GM12878 (cell line): ENCODE results near the gene NAA35. TPM values are rescaled to one million over a fixed set of nuclear protein-coding genes. Genes with fewer than 3 reads are reported as not detected.

Source experiments
- ATAC-seq: fragments of 200-7000 bp; cut with Tn5 transposase; 3 replicates; pipeline ENCODE4 v1.9.1; 2020; ENCODE audit warnings: mild to moderate bottlenecking, moderate library complexity
- BruUV-seq: library from RNA; stranded (reverse); fragments of 400-500 nt; replicated peaks from 2 replicates; lab custom pipeline; 2021; lab: Mats Ljungman, UMichigan
- CTCF ChIA-PET: fragments of 300-600 bp; sonication (Branson Sonifier 250); formaldehyde crosslinking; extraction: SDS; loops from one replicate; lab custom pipeline; 2021; ENCODE audit warnings: inconsistent platforms; lab: Yijun Ruan, JAX
- POLR2A ChIA-PET: fragments of 350-600 bp; formaldehyde crosslinking; extraction: SDS; loops from one replicate; lab custom pipeline; 2021; ENCODE audit warnings: inconsistent platforms; lab: Charles Lee
- RAD21 ChIA-PET: fragments of 300-600 bp; sonication (Branson Sonifier 250); formaldehyde crosslinking; loops from one replicate; lab custom pipeline; 2023; ENCODE audit warnings: antibody characterized with exemption; ENCODE audit not compliant: unreplicated experiment; lab: Charles Lee
- SMC1A ChIA-PET: fragments of 300-600 bp; sonication (Branson Sonifier 250); formaldehyde crosslinking; loops from one replicate; lab custom pipeline; 2023; ENCODE audit not compliant: unreplicated experiment, uncharacterized antibody; lab: Charles Lee
- DNase-seq: peaks from one replicate; pipeline ENCODE4 v3.0.0-alpha.2; 2011; ENCODE audit warnings: low read depth, low spot score
- FAIRE-seq: peaks from 3 replicates; lab custom pipeline; 2011; peaks lifted over from hg19 to GRCh38; lab: Jason Lieb, UNC
- H2AFZ ChIP-seq: 2 replicates; pipeline ENCODE4 v1.6.0; 2011; ENCODE audit warnings: low read depth, low read length, control low read depth; ENCODE audit not compliant: control insufficient read depth
- H3K27ac ChIP-seq: 2 replicates; pipeline ENCODE4 v1.5.1; 2011; ENCODE audit warnings: control low read depth; ENCODE audit not compliant: control insufficient read depth, insufficient read depth
- H3K27me3 ChIP-seq, 2 experiments: replicated peaks in 1 of 2; 2 replicates each; pipeline versions ENCODE4 v1.6.0 to v1.6.1; 2011; ENCODE audit warnings: low read length in 1 of 2; ENCODE audit not compliant: control insufficient read depth in 2 of 2, insufficient read depth in 2 of 2
- H3K36me3 ChIP-seq, 2 experiments: 2 replicates each; pipeline ENCODE4 v1.5.1; 2011; ENCODE audit warnings: low read length in 1 of 2; ENCODE audit not compliant: control insufficient read depth in 2 of 2, insufficient read depth in 2 of 2
- H3K4me1 ChIP-seq: 2 replicates; pipeline ENCODE4 v1.6.1; 2011; ENCODE audit warnings: mild to moderate bottlenecking, low read length, moderate library complexity, mixed read lengths; ENCODE audit not compliant: control insufficient read depth, insufficient read depth
- H3K4me2 ChIP-seq: 2 replicates; pipeline ENCODE4 v1.6.0; 2011; ENCODE audit warnings: control low read depth; ENCODE audit not compliant: control insufficient read depth, insufficient read depth
- H3K4me3 ChIP-seq: fragments of 200-600 bp; sonication (generic); 2 replicates; pipeline ENCODE4 v1.5.1; 2016
- H3K79me2 ChIP-seq: 2 replicates; pipeline ENCODE4 v1.6.0; 2011; ENCODE audit warnings: low read length; ENCODE audit not compliant: control insufficient read depth, insufficient read depth
- H3K9ac ChIP-seq: 2 replicates; pipeline ENCODE4 v1.8.0; 2011; ENCODE audit warnings: low read length, control low read depth, mixed read lengths; ENCODE audit not compliant: control insufficient read depth, insufficient read depth
- H3K9me3 ChIP-seq: replicated peaks from 3 replicates; pipeline ENCODE4 v1.5.1; 2011; ENCODE audit warnings: mild to moderate bottlenecking, low read length; ENCODE audit not compliant: control insufficient read depth, insufficient read depth
- H4K20me1 ChIP-seq: 2 replicates; pipeline ENCODE4 v1.6.0; 2011; ENCODE audit not compliant: control insufficient read depth, insufficient read depth
- ASH2L ChIP-seq: fragments of 300-600, 200-600 bp; sonication (generic); IDR thresholded peaks from 2 replicates; pipeline ENCODE4 v1.6.1; 2017; ENCODE audit warnings: low read depth, mild to moderate bottlenecking, borderline replicate concordance
- MXI1 ChIP-seq: fragments of 150-350 bp; IDR thresholded peaks from 2 replicates; pipeline ENCODE4 v1.6.1; 2011; ENCODE audit warnings: low read depth, mild to moderate bottlenecking, inconsistent platforms, low read length, improper control_type of control experiment
- PML ChIP-seq: IDR thresholded peaks from 2 replicates; pipeline ENCODE4 v1.6.1; 2012; ENCODE audit warnings: low read length, inconsistent platforms
- RAD51 ChIP-seq: fragments of 450-650 bp; IDR thresholded peaks from 2 replicates; pipeline ENCODE4 v1.6.1; 2016; ENCODE audit warnings: moderate library complexity, mild to moderate bottlenecking, inconsistent platforms
- SPI1 ChIP-seq: IDR thresholded peaks from 2 replicates; pipeline ENCODE4 v1.6.1; 2011; ENCODE audit warnings: low read depth, mild to moderate bottlenecking, low read length, moderate library complexity, borderline replicate concordance; ENCODE audit not compliant: insufficient read depth
- TBL1XR1 ChIP-seq: IDR thresholded peaks from 2 replicates; pipeline ENCODE4 v1.6.1; 2012; ENCODE audit warnings: low read depth, low read length, improper control_type of control experiment
- TCF3 ChIP-seq: IDR thresholded peaks from 2 replicates; pipeline ENCODE4 v1.6.1; 2012; ENCODE audit warnings: low read depth, mild to moderate bottlenecking, low read length, borderline replicate concordance; ENCODE audit not compliant: insufficient read depth
- WRNIP1 ChIP-seq: IDR thresholded peaks from 2 replicates; pipeline ENCODE4 v1.6.1; 2011; ENCODE audit warnings: low read depth, low read length, improper control_type of control experiment, borderline replicate concordance
- ZBED1 ChIP-seq: IDR thresholded peaks from 2 replicates; pipeline ENCODE4 v1.6.1; 2016; ENCODE audit warnings: borderline replicate concordance
- WGBS: methylation state at CpG from one replicate; pipeline ENCODE4 v1.1.6; 2016; ENCODE audit warnings: low lambda C conversion rate; ENCODE audit not compliant: insufficient replicate concordance, insufficient coverage; ENCODE audit errors: missing lambda C conversion rate; 5-methylcytosine and 5-hydroxymethylcytosine counted together
- in situ Hi-C: fragments of 300-500 bp; cut with MboI; formaldehyde crosslinking; loops from 9 replicates; pipeline ENCODE4 v1.14.3; 2018; ENCODE audit warnings: mixed read lengths
- intact Hi-C: fragments of 100-400 bp; cut with micrococcal nuclease; formaldehyde crosslinking; loops from one replicate; pipeline ENCODE4 v1.14.2; 2022; ENCODE audit not compliant: unreplicated experiment
- polyA plus RNA-seq, 11 experiments: library from polyadenylated mRNA; depleted of rRNA in 4 of 11; unstranded in 6 of 11; stranded (reverse) in 5 of 11; fragments of >200 nt; fragmentation: Nextera tagmentation in 4 of 11; fragmentation: Illumina TruSeq in 1 of 11; extraction: Ambion mirVana in 4 of 11; extraction: Trizol in 1 of 11; gene quantifications; 1 replicate in 1 of 11; 2 replicates in 10 of 11; pipeline versions ENCODE4 v1.2.1 to v1.2.3, GENCODE V29; 2011 to 2016; ENCODE audit warnings: inconsistent platforms in 2 of 11, missing spikeins in 2 of 11, low read depth in 1 of 11
- total RNA-seq, 4 experiments: library from RNA; depleted of rRNA in 3 of 4; stranded (reverse); fragments of >200 nt in 3 of 4; fragmentation: Illumina TruSeq in 1 of 4; extraction: Trizol in 1 of 4; gene quantifications; 2 replicates each; pipeline versions ENCODE4 v1.2.1 to v1.2.3, GENCODE V29; 2013 to 2021
- TF ChIP-seq, protein P1 (sequence below), 3 experiments: IDR thresholded peaks in 2 of 3; conservative IDR thresholded peaks in 1 of 3; 2 replicates each; pipeline ENCODE4 v1.5.1; 2011; ENCODE audit warnings: low read depth in 3 of 3, low read length in 3 of 3, mild to moderate bottlenecking in 3 of 3, control low read depth in 2 of 3, moderate library complexity in 2 of 3, inconsistent platforms in 1 of 3, mixed read lengths in 1 of 3; ENCODE audit not compliant: control insufficient read depth in 2 of 3, insufficient read depth in 1 of 3; ENCODE audit errors: extremely low read depth in 1 of 3
- TF ChIP-seq, protein P2 (sequence below): fragments of 450-650 bp; formaldehyde crosslinking; IDR thresholded peaks from 2 replicates; pipeline ENCODE4 v1.4.0; 2022; ENCODE audit warnings: mild to moderate bottlenecking, moderate library complexity

NAA35 gene
- total and polyA plus RNA-seq, 10 of the 15 experiments (the other 5 are each of a cell fraction or from before 2014, with no cell fraction given) = 15.5 to 38.0 (median 26.9) TPM

DNA sequence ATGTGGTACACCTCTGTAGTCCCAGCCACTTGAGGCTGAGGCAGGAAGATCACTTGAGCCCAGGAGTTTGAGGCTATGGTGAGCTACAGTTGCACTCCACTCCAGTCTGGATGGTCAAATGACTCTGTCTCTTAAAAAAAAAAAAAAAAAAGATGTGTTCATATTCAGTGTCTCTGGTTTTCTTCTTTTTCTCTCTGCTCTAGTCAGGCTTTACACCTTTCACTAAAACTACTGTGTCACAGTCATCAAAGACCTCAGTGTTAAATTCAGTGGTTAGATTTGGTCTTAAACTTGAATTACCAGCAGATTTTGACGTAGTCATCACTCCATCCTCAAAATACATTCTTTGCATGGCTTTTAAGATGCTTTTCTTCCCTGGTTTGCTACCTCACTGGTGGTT, 28.8 kb downstream of the NAA35 start:
- in situ Hi-C loops = no loop called here
- SMC1A ChIA-PET = no interaction called here

More for the DNA sequence above, 28.8 kb downstream of the NAA35 start:
- no peak for ATAC-seq
- no peak for FAIRE-seq
- ChIA-PET POLR2A (no interaction called here), CTCF (no interaction called here), RAD21 (no interaction called here)
- DNase-seq = no peak
- Histone ChIP-seq H3K4me2 (no peak overlapping the region), H3K9me3 (no peaks in the 10 kb centered on the region), H2AFZ (no peak overlapping the region), H3K36me3 (peaks cover 0 to 1% of the 10 kb centered on the region in 2 experiments; a peak in 3 of 4 replicates), H3K79me2 (no peaks in the 10 kb centered on the region), H3K9ac (no peak overlapping the region), H4K20me1 (no peaks in the 10 kb centered on the region), H3K4me1 (no peaks in the 10 kb centered on the region), H3K4me3 (no peak overlapping the region), H3K27me3 (no peaks in the 10 kb centered on the region), H3K27ac (no peak overlapping the region)
- TF ChIP-seq ASH2L = no peak
- TF ChIP-seq RAD51 = no peak
- TF ChIP-seq WRNIP1 = no peak
- TF ChIP-seq SPI1 = no peak
- TF ChIP-seq, protein P1, sequence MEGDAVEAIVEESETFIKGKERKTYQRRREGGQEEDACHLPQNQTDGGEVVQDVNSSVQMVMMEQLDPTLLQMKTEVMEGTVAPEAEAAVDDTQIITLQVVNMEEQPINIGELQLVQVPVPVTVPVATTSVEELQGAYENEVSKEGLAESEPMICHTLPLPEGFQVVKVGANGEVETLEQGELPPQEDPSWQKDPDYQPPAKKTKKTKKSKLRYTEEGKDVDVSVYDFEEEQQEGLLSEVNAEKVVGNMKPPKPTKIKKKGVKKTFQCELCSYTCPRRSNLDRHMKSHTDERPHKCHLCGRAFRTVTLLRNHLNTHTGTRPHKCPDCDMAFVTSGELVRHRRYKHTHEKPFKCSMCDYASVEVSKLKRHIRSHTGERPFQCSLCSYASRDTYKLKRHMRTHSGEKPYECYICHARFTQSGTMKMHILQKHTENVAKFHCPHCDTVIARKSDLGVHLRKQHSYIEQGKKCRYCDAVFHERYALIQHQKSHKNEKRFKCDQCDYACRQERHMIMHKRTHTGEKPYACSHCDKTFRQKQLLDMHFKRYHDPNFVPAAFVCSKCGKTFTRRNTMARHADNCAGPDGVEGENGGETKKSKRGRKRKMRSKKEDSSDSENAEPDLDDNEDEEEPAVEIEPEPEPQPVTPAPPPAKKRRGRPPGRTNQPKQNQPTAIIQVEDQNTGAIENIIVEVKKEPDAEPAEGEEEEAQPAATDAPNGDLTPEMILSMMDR (IDR thresholded peaks at IDR 0.05 in 2 of 3, conservative IDR thresholded peaks at IDR 0.05 in 1 of 3; ENCODE audit: control insufficient read depth in 2 of 3, extremely low read depth in 1 of 3, insufficient read depth in 1 of 3, low read depth in 3 of 3, low read length in 3 of 3) = no peak
- no peak for TF ChIP-seq TCF3
- TF ChIP-seq, protein P2, sequence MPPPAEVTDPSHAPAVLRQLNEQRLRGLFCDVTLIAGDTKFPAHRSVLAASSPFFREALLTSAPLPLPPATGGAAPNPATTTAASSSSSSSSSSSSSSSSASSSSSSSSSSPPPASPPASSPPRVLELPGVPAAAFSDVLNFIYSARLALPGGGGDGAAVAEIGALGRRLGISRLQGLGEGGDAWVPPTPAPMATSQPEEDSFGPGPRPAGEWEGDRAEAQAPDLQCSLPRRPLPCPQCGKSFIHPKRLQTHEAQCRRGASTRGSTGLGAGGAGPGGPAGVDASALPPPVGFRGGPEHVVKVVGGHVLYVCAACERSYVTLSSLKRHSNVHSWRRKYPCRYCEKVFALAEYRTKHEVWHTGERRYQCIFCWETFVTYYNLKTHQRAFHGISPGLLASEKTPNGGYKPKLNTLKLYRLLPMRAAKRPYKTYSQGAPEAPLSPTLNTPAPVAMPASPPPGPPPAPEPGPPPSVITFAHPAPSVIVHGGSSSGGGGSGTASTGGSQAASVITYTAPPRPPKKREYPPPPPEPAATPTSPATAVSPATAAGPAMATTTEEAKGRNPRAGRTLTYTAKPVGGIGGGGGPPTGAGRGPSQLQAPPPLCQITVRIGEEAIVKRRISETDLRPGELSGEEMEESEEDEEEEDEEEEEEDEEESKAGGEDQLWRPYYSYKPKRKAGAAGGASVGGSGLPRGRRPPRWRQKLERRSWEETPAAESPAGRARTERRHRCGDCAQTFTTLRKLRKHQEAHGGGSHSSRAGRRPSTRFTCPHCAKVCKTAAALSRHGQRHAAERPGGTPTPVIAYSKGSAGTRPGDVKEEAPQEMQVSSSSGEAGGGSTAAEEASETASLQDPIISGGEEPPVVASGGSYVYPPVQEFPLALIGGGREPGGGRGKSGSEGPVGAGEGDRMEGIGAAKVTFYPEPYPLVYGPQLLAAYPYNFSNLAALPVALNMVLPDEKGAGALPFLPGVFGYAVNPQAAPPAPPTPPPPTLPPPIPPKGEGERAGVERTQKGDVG = no peak
- TF ChIP-seq TBL1XR1 = no peak
- TF ChIP-seq ZBED1 = no peak
- TF ChIP-seq PML = no peak
- TF ChIP-seq MXI1 = no peak
- intact Hi-C loops = no loop called here
- 100% methylated on average over 1 of the region's 1 CpG for WGBS
- no TSS peak for BruUV-seq
